Naive thymus-derived CD4-positive, alpha-beta T cell (primary cell): ENCODE results near the gene TSSC4. TPM values are rescaled to one million over a fixed set of nuclear protein-coding genes. Genes with fewer than 3 reads are reported as not detected.
"Not testable (repeated sequence)": the region's sequence is repeated elsewhere in the genome, so short reads cannot be mapped to it uniquely, and the experiment has no call there.

Experiments
- ATAC-seq: fragments of 150-1000 bp; cut with Tn5 transposase; 2 replicates; pipeline ENCODE4 v1.10.0; 2021; ENCODE audit warnings: mild to moderate bottlenecking, moderate library complexity
- CTCF ChIA-PET: fragments of 350-600 bp; sonication (Branson Sonifier 250); formaldehyde crosslinking; loops from one replicate; lab custom pipeline; 2021; ENCODE audit warnings: antibody characterized with exemption; lab: Charles Lee
- POLR2A ChIA-PET: fragments of 350-600 bp; sonication (Branson Sonifier 250); formaldehyde crosslinking; loops from one replicate; lab custom pipeline; 2021; ENCODE audit warnings: antibody characterized with exemption, inconsistent platforms; lab: Charles Lee
- DNase-seq, 9 donors: peaks; one replicate each; pipeline versions ENCODE4 v3.0.0 to v3.0.0-alpha.2; 2020 to 2022; ENCODE audit warnings: mixed read lengths in 1 of 9
- H3K27ac ChIP-seq: one replicate; pipeline ENCODE4 v1.7.0; 2013; ENCODE audit warnings: mild to moderate bottlenecking, low read depth, low read length, moderate library complexity
- H3K27me3 ChIP-seq, 2 donors: one replicate each; pipeline ENCODE4 v1.7.0; 2013; ENCODE audit warnings: low read length in 2 of 2, mild to moderate bottlenecking in 2 of 2, moderate library complexity in 2 of 2; ENCODE audit not compliant: control insufficient read depth in 2 of 2, insufficient read depth in 2 of 2
- H3K36me3 ChIP-seq, 3 experiments: 1 replicate in 2 of 3; 2 replicates in 1 of 3; pipeline ENCODE4 v1.7.0; 2013; ENCODE audit warnings: low read length in 3 of 3, mild to moderate bottlenecking in 3 of 3, moderate library complexity in 1 of 3; ENCODE audit not compliant: insufficient read depth in 3 of 3, control insufficient read depth in 2 of 3
- H3K4me1 ChIP-seq, 2 donors: one replicate each; pipeline ENCODE4 v1.7.0; 2013; ENCODE audit warnings: low read length in 2 of 2, mild to moderate bottlenecking in 2 of 2, moderate library complexity in 1 of 2; ENCODE audit not compliant: control insufficient read depth in 2 of 2, insufficient read depth in 2 of 2
- H3K4me3 ChIP-seq: 2 replicates; pipeline ENCODE4 v1.7.0; 2013; ENCODE audit warnings: mild to moderate bottlenecking, low read length
- H3K9me3 ChIP-seq, 3 experiments: 1 replicate in 2 of 3; 2 replicates in 1 of 3; pipeline ENCODE4 v1.7.0; 2013; ENCODE audit warnings: low read length in 3 of 3; ENCODE audit not compliant: control insufficient read depth in 2 of 3
- H3K27ac Mint-ChIP-seq, 9 donors: one replicate each; pipeline ENCODE4 v1.8.0; 2020 to 2022; ENCODE audit warnings: mixed read lengths in 9 of 9, mild to moderate bottlenecking in 8 of 9, moderate library complexity in 5 of 9, inconsistent platforms in 2 of 9
- H3K27me3 Mint-ChIP-seq, 5 donors: one replicate each; pipeline ENCODE4 v1.8.0; 2021 to 2022; ENCODE audit warnings: mixed read lengths in 5 of 5, mild to moderate bottlenecking in 1 of 5
- H3K36me3 Mint-ChIP-seq, 5 donors: one replicate each; pipeline ENCODE4 v1.8.0; 2020 to 2022; ENCODE audit warnings: mixed read lengths in 5 of 5, mild to moderate bottlenecking in 3 of 5, inconsistent platforms in 1 of 5
- H3K4me1 Mint-ChIP-seq, 7 donors: one replicate each; pipeline ENCODE4 v1.8.0; 2020 to 2022; ENCODE audit warnings: mixed read lengths in 7 of 7, mild to moderate bottlenecking in 3 of 7, inconsistent platforms in 1 of 7
- H3K4me3 Mint-ChIP-seq, 10 donors: one replicate each; pipeline ENCODE4 v1.8.0; 2020 to 2022; ENCODE audit warnings: mild to moderate bottlenecking in 10 of 10, mixed read lengths in 10 of 10, moderate library complexity in 6 of 10, inconsistent platforms in 2 of 10
- H3K9me3 Mint-ChIP-seq, 11 donors: one replicate each; pipeline ENCODE4 v1.8.0; 2020 to 2022; ENCODE audit warnings: mixed read lengths in 11 of 11, mild to moderate bottlenecking in 4 of 11, inconsistent platforms in 1 of 11, moderate library complexity in 1 of 11
- intact Hi-C, 2 donors: fragments of 100-400 bp; cut with micrococcal nuclease; formaldehyde crosslinking; loops; one replicate each; pipeline ENCODE4 v1.15.1; 2023
- polyA plus RNA-seq, 2 donors: library from polyadenylated mRNA; unstranded; fragments of 300-500 nt; fragmentation: Illumina TruSeq; gene quantifications; one replicate each; pipeline ENCODE4 v1.2.3, GENCODE V29; 2021
- total RNA-seq, 6 experiments: library from RNA in 5 of 6; stranded (reverse) in 5 of 6; gene quantifications; 1 replicate in 5 of 6; 2 replicates in 1 of 6; pipeline ENCODE4 v1.2.3 and lab custom pipeline; 2021 to 2026

TSSC4 gene
- total RNA-seq (10 to 100 TPM; 43.6 to 55.0 (median 50.9) TPM), polyA plus RNA-seq (10 to 100 TPM; 51.7 to 83.7 TPM), total RNA-seq (lab: John Stamatoyannopoulos, UW) (41.9 reads per million, percentile 67 among the genes with 10 or more reads in this experiment)

DNA sequence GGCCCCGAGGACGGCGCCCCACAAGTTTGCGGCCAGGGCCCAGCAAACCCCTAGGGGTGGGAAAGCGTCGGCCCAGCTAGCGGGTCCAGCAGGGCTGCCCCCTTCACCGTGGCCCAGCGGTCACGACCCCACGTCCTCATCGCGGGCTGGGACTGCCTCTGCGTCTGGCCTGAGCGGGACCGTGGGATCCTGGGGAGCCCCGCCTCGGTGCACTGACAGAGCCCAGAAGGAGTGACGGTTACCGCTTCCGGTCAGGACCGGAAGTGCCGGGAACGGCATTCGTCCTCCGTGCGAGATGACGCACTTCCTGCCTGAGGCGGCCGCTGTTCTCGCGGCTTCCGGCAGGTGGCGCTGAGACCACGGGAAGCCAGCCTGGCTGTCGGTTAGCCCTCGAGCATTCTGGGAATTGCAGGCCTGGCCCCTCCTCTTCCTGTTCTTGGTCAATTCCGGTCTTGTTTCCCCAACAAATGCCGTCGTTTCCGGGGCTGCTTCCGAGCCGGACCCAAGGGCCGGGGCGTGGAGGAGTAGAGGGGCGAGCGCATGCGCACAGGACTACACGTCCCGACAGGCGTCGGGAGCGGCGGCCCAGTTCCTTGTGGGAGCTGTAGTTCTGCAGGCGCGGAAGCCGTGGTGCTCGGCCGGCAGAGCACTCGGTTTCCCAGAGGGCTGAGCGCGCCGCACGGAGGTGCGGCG, at the start of gene TSSC4:
Gene TSSC4, plus strand, starts transcription at position 682 of the 693 bp plus-strand sequence. CDS start 1,884 bp downstream, outside the sequence.
- peaks cover 0 to 2% (median 0%) of the 10 kb centered on the region in 5 donors for H3K27me3 Mint-ChIP-seq

GRCh38 chr11:2351701-2352100, 48.8 kb upstream of the TSSC4 start:
- POLR2A ChIA-PET, result no interaction called here
- no peak for ATAC-seq
- intact Hi-C loops, result no loop called here
- H3K9me3 Mint-ChIP-seq, result peaks cover 4 to 31% (median 11%) of the 10 kb centered on the region in 11 donors
- H3K27me3 Mint-ChIP-seq, result peaks cover 0 to 5% (median 0%) of the 10 kb centered on the region in 5 donors
- no peaks in the 10 kb centered on the region for H3K4me1 Mint-ChIP-seq
- peaks cover 0 to 7% (median 0%) of the 10 kb centered on the region in 3 experiments for H3K9me3 ChIP-seq
- CTCF ChIA-PET, result no interaction called here
- no peaks in the 10 kb centered on the region for H3K27me3 ChIP-seq
- H3K36me3 Mint-ChIP-seq, result peaks cover 2 to 16% (median 7%) of the 10 kb centered on the region in 5 donors
- H3K4me3 Mint-ChIP-seq, result no peak overlapping the region
- no peaks in the 10 kb centered on the region for H3K4me1 ChIP-seq
- no peak for DNase-seq
- H3K27ac Mint-ChIP-seq, result no peak overlapping the region
- no peak overlapping the region for H3K27ac ChIP-seq
- H3K36me3 ChIP-seq, result no peaks in the 10 kb centered on the region
- H3K4me3 ChIP-seq, result no peak overlapping the region

More for the DNA sequence above, at the start of gene TSSC4:
- H3K36me3 ChIP-seq, result peaks cover 0 to 57% (median 0%) of the 10 kb centered on the region in 3 experiments
- H3K27ac Mint-ChIP-seq, result peak within 1 kb of the TSS; percentile 90 to 97 (median 95)
- POLR2A ChIA-PET, result interaction anchor here (0.8 to 3.5 kb wide), 14 partner anchors 10 to 591 kb away, joined by 3 to 27 read pairs (median 4); partner anchors contain the start of genes C11orf21, CD81, KCNQ1 and NAP1L4
- no peaks in the 10 kb centered on the region for H3K27me3 ChIP-seq
- DNase-seq (peak; percentile 99 to 100 (median 100)), ATAC-seq (peak; percentile 90)
- peaks cover 0 to 12% (median 0%) of the 10 kb centered on the region in 5 donors for H3K36me3 Mint-ChIP-seq
- peaks cover 0 to 28% (median 16%) of the 10 kb centered on the region in 7 donors for H3K4me1 Mint-ChIP-seq
- no peaks in the 10 kb centered on the region for H3K9me3 ChIP-seq
- H3K4me3 Mint-ChIP-seq, result peak within 1 kb of the TSS; percentile 87 to 97 (median 92)
- H3K4me3 ChIP-seq, result peak within 1 kb of the TSS; percentile 96
- intact Hi-C loops, result loop anchor here (1.0 to 10.0 kb wide), 16 partner anchors 20 to 1893 kb away; partner anchors contain the start of genes CARS1 (in 2 of the 2), CD81 (in 2 of the 2), NAP1L4 (in 2 of the 2) and CDKN1C (in 1 of the 2)
- peaks cover 19 to 22% of the 10 kb centered on the region in 2 donors for H3K4me1 ChIP-seq
- no peaks in the 10 kb centered on the region for H3K9me3 Mint-ChIP-seq
- CTCF ChIA-PET, result interaction anchor here (0.6 to 2.7 kb wide), 7 partner anchors 20 to 1092 kb away, joined by 3 to 13 read pairs (median 5); partner anchors contain the start of gene CD81
- H3K27ac ChIP-seq, result peak within 1 kb of the TSS; percentile 93

GRCh38 chr11:2352420-2352819, 48.1 kb upstream of the TSSC4 start:
- no peak overlapping the region for H3K4me3 Mint-ChIP-seq
- POLR2A ChIA-PET, result no interaction called here
- no peaks in the 10 kb centered on the region for H3K36me3 ChIP-seq
- H3K4me3 ChIP-seq, result no peak overlapping the region
- H3K36me3 Mint-ChIP-seq, result peaks cover 0 to 16% (median 7%) of the 10 kb centered on the region in 5 donors
- peaks cover 0 to 5% (median 0%) of the 10 kb centered on the region in 5 donors for H3K27me3 Mint-ChIP-seq
- intact Hi-C loops, result no loop called here
- no peak overlapping the region for H3K27ac Mint-ChIP-seq
- no peaks in the 10 kb centered on the region for H3K4me1 Mint-ChIP-seq
- ATAC-seq, result no peak
- no peak overlapping the region for H3K27ac ChIP-seq
- H3K9me3 ChIP-seq, result peaks cover 0 to 7% (median 0%) of the 10 kb centered on the region in 3 experiments
- CTCF ChIA-PET, result no interaction called here
- no peaks in the 10 kb centered on the region for H3K27me3 ChIP-seq
- peaks cover 3 to 31% (median 10%) of the 10 kb centered on the region in 11 donors for H3K9me3 Mint-ChIP-seq
- no peak for DNase-seq
- no peaks in the 10 kb centered on the region for H3K4me1 ChIP-seq

GRCh38 chr11:2355000-2355644, 45.4 kb upstream of the TSSC4 start:
- Mint-ChIP-seq H3K4me1 (no peaks in the 10 kb centered on the region), H3K4me3 (no peak overlapping the region), H3K27ac (no peak overlapping the region), H3K9me3 (peaks cover 0 to 9% (median 0%) of the 10 kb centered on the region in 11 donors), H3K27me3 (peaks cover 0 to 4% (median 0%) of the 10 kb centered on the region in 5 donors), H3K36me3 (peaks cover 0 to 4% (median 0%) of the 10 kb centered on the region in 5 donors)
- ChIA-PET CTCF (no interaction called here), POLR2A (no interaction called here)
- no peaks in the 10 kb centered on the region for H3K9me3 ChIP-seq
- no peaks in the 10 kb centered on the region for H3K36me3 ChIP-seq
- intact Hi-C loops, result no loop called here
- no peaks in the 10 kb centered on the region for H3K27me3 ChIP-seq
- no peak for ATAC-seq
- no peak overlapping the region for H3K4me3 ChIP-seq
- no peak for DNase-seq
- no peaks in the 10 kb centered on the region for H3K4me1 ChIP-seq
- no peak overlapping the region for H3K27ac ChIP-seq

DNA sequence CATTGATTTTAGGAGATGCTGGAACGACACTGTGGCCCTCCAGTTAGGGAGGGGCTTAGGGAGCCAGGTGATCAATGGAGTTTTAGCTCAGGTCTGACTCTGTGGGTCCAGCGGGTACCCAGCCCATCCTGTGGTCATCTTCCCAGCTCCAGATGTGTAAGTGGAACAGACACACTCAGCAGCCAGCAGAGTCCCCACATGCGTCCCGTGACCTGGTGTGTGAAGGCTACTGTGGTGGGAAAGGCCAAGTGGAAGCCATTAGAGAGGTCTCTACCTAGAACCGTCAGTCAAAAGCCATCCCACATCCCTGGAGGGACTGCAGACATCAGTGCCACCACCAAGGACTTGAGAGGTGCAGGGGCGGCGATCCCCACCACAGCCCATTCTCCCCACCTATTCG, 43.3 kb upstream of the TSSC4 start:
- ATAC-seq, result no peak
- H3K9me3 ChIP-seq, result no peaks in the 10 kb centered on the region
- Mint-ChIP-seq H3K27ac (no peak overlapping the region), H3K27me3 (no peaks in the 10 kb centered on the region), H3K36me3 (no peaks in the 10 kb centered on the region), H3K4me1 (no peaks in the 10 kb centered on the region), H3K9me3 (no peaks in the 10 kb centered on the region), H3K4me3 (no peak overlapping the region)
- POLR2A ChIA-PET, result no interaction called here
- DNase-seq, result no peak
- CTCF ChIA-PET, result no interaction called here
- H3K27me3 ChIP-seq, result no peaks in the 10 kb centered on the region
- H3K4me3 ChIP-seq, result no peak overlapping the region
- H3K36me3 ChIP-seq, result no peaks in the 10 kb centered on the region
- intact Hi-C loops, result no loop called here
- H3K4me1 ChIP-seq, result no peaks in the 10 kb centered on the region
- H3K27ac ChIP-seq, result no peak overlapping the region

DNA sequence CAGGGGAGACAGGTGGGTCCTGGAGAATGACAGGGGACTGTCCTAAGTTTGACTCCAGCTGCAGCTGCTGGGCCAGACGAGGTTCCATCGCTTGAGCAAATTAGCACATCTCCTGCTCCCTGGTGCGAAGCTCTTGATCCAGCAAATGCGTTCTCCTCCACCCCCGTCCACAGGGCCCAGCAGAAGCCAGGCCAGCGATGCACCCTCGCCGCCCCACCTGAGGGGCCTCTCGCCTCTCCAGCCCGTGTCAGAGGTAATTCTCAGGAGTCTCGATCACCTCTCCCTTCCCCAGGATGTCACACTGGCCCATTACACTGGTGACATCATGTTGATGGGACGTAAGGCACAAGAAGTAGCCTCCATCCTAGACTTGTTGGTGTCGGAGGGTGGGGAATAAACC, 42.9 kb upstream of the TSSC4 start:
- CTCF ChIA-PET, DNase-seq, H3K27ac ChIP-seq, H3K36me3 Mint-ChIP-seq, H3K4me3 Mint-ChIP-seq, H3K27ac Mint-ChIP-seq, H3K4me1 Mint-ChIP-seq, H3K4me3 ChIP-seq, POLR2A ChIA-PET, intact Hi-C loops, H3K36me3 ChIP-seq, H3K4me1 ChIP-seq, H3K9me3 Mint-ChIP-seq, H3K27me3 ChIP-seq, H3K9me3 ChIP-seq, ATAC-seq, H3K27me3 Mint-ChIP-seq: not testable (repeated sequence)
